ENCODE data around the gene IL10RB. TPM values are rescaled to one million over a fixed set of nuclear protein-coding genes. Genes with fewer than 3 reads are reported as not detected.
A peak's percentile ranks its signal among the peaks of the same experiment; 100 is the strongest.

The IL10RB gene
- total and polyA plus RNA-seq, 2 of the 13 experiments (the other 11 are each of a cell fraction or from before 2014, with no cell fraction given): 17.4 to 18.2 TPM

DNA sequence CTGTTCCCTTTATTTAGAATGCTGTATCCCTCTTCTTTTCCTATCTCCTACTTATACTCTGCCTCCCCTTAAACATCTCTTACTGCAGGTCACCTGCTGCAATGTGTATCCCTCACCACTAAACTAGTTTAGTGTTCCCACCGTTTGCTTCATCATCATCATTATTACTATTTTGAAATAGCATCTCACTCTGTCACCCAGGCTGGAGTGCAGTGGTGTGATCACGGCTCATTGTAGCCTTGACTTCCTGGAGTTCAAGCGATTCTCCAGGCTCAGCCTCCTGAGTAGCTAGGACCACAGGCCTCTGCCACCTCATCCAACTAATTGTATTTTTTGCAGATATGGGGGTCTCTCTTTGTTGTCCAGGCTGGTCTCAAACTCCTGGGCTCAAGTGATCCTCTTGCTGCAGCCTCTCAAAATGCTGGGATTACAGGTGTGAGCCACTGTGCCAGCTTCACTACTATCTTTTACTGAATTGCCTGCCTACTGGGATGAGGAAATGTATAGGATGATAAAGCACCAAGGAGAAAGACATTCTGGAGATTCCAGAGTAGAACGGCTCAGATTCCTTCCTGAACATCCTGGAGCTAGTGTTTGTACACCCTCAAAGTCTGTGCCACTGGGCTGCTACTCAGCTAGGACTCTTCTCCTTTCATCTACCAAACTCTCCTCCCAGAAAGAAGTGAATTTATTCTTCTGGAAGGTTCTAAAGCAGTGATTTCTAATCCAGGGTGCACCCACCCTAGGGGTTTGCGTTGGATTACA is 50.0 kb downstream of the IL10RB start:
- no peak overlapping the region for H2AFZ ChIP-seq (ENCODE audit: low read length)
- H3K27me3 ChIP-seq (ENCODE audit: control insufficient read depth in 1 of 2, insufficient read depth in 2 of 2, low read length in 2 of 2): peaks cover 0 to 13% of the 10 kb centered on the region in 2 experiments; a peak in 1 of 5 replicates
- POLR2A ChIA-PET: no interaction called here
- DNase-seq (ENCODE audit: low spot score) (no peak), FAIRE-seq (no peak), ATAC-seq (no peak)
- in situ Hi-C loops (cut with HindIII; ENCODE audit: extremely low pct_ligation_motif_present, low pct_unique_long_range_greater_than_20kb) (no loop called here), intact Hi-C loops (cut with micrococcal nuclease; ENCODE audit: unreplicated experiment) (no loop called here)
- BruUV-seq (replicated peaks): no TSS peak
- WGBS (ENCODE audit: low lambda C conversion rate): 44% methylated on average over 5 of the region's 5 CpGs
- no peaks in the 10 kb centered on the region for H3K36me3 ChIP-seq (replicated peaks in 1 of 2; ENCODE audit: control insufficient read depth in 1 of 2, insufficient read depth in 2 of 2, low read length in 2 of 2)
- TF ChIP-seq ZNF232 (CRISPR knock-in tag; IDR thresholded peaks at IDR 0.05; ENCODE audit: borderline replicate concordance) (no peak), ZNF207 (IDR thresholded peaks at IDR 0.05; ENCODE audit: borderline replicate concordance) (no peak), ZNF558 (CRISPR knock-in tag; IDR thresholded peaks at IDR 0.05; ENCODE audit: borderline replicate concordance) (no peak), ZNF441 (CRISPR knock-in tag; IDR thresholded peaks at IDR 0.05; ENCODE audit: borderline replicate concordance) (no peak)
- TF ChIP-seq, protein P1, sequence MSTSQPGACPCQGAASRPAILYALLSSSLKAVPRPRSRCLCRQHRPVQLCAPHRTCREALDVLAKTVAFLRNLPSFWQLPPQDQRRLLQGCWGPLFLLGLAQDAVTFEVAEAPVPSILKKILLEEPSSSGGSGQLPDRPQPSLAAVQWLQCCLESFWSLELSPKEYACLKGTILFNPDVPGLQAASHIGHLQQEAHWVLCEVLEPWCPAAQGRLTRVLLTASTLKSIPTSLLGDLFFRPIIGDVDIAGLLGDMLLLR (CRISPR knock-in tag; IDR thresholded peaks at IDR 0.05): no peak
- no peaks in the 10 kb centered on the region for H4K20me1 ChIP-seq (ENCODE audit: insufficient read depth, low read length)
- H3K4me2 ChIP-seq (ENCODE audit: low read depth, low read length): no peak overlapping the region
- no peaks in the 10 kb centered on the region for H3K9me3 ChIP-seq (ENCODE audit: low read length)
- CTCF ChIA-PET (ENCODE audit: low intra/inter-chr PET ratio, low total read pairs): no interaction called here
- H3K27ac ChIP-seq (ENCODE audit: extremely low read length, insufficient read depth, low read length): no peak overlapping the region
- no peak overlapping the region for H3K9ac ChIP-seq (ENCODE audit: insufficient read depth, low read depth, low read length)
- no peaks in the 10 kb centered on the region for H3K4me1 ChIP-seq (ENCODE audit: insufficient read depth, low read length)
- H3K79me2 ChIP-seq (ENCODE audit: insufficient read depth, low read length): no peaks in the 10 kb centered on the region
- no peak overlapping the region for H3K4me3 ChIP-seq (replicated peaks in 1 of 3; ENCODE audit: insufficient read depth in 1 of 3, low read depth in 2 of 3, low read length in 3 of 3)

DNA sequence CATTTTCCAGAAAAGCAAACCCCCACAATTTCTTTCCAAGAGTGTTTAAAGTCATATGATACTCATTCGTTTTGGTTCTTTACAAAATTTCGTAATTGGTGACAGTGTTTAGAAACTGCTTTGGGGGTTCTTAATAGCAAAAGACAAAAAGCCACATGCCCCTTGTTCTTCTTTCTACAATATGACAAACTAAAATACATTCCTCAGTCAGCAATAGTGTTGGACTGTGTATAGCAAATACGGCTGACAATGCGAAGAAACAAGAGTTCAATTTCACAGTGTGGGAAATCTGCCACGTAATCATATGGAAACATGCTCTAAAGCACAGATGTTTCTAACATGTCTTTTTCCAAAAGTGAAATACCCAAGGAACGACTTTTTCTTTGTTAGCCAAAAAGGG is 51.0 kb downstream of the IL10RB start:
- CTCF ChIA-PET (ENCODE audit: low intra/inter-chr PET ratio, low total read pairs): no interaction called here

More for the DNA sequence above, 51.0 kb downstream of the IL10RB start:
- Histone ChIP-seq H3K79me2 (ENCODE audit: insufficient read depth, low read length) (no peaks in the 10 kb centered on the region), H3K4me1 (ENCODE audit: insufficient read depth, low read length) (no peaks in the 10 kb centered on the region), H2AFZ (ENCODE audit: low read length) (no peak overlapping the region), H3K27me3 (ENCODE audit: control insufficient read depth in 1 of 2, insufficient read depth in 2 of 2, low read length in 2 of 2) (peaks cover 0 to 13% of the 10 kb centered on the region in 2 experiments; a peak in 1 of 5 replicates), H3K36me3 (replicated peaks in 1 of 2; ENCODE audit: control insufficient read depth in 1 of 2, insufficient read depth in 2 of 2, low read length in 2 of 2) (no peaks in the 10 kb centered on the region), H3K27ac (ENCODE audit: extremely low read length, insufficient read depth, low read length) (no peak overlapping the region), H3K9me3 (ENCODE audit: low read length) (no peaks in the 10 kb centered on the region), H3K4me2 (ENCODE audit: low read depth, low read length) (no peak overlapping the region), H3K9ac (ENCODE audit: insufficient read depth, low read depth, low read length) (no peak overlapping the region), H4K20me1 (ENCODE audit: insufficient read depth, low read length) (no peaks in the 10 kb centered on the region), H3K4me3 (replicated peaks in 1 of 3; ENCODE audit: insufficient read depth in 1 of 3, low read depth in 2 of 3, low read length in 3 of 3) (no peak overlapping the region)
- DNase-seq (ENCODE audit: low spot score) (no peak), ATAC-seq (no peak), FAIRE-seq (no peak)
- 42% methylated on average over 6 of the region's 6 CpGs for WGBS (ENCODE audit: low lambda C conversion rate)
- BruUV-seq (replicated peaks): no TSS peak
- TF ChIP-seq MAFK (conservative IDR thresholded peaks at IDR 0.05 in 1 of 2, IDR thresholded peaks at IDR 0.05 in 1 of 2; ENCODE audit: low read length in 2 of 2) (peak; percentile 26 to 39; a peak in 2 of 4 replicates), ZFP82 (CRISPR knock-in tag; IDR thresholded peaks at IDR 0.05; ENCODE audit: borderline replicate concordance) (no peak), MAFF (IDR thresholded peaks at IDR 0.05; ENCODE audit: low read depth, low read length) (peak; percentile 35; the same call in 1 of the 2 replicates), ZNF205 (CRISPR knock-in tag; IDR thresholded peaks at IDR 0.05) (no peak)
- TF ChIP-seq, protein P2, sequence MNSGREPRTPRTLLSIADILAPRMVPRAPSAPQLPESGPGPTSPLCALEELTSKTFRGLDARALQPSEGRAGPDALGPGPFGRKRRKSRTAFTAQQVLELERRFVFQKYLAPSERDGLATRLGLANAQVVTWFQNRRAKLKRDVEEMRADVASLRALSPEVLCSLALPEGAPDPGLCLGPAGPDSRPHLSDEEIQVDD (CRISPR knock-in tag; IDR thresholded peaks at IDR 0.05; ENCODE audit: borderline replicate concordance): no peak
- POLR2A ChIA-PET: no interaction called here
- intact Hi-C loops (cut with micrococcal nuclease; ENCODE audit: unreplicated experiment): no loop called here
- in situ Hi-C loops (cut with HindIII; ENCODE audit: extremely low pct_ligation_motif_present, low pct_unique_long_range_greater_than_20kb): no loop called here
